MCF 10A (cell line): ENCODE results near the gene IBA57. TPM values are rescaled to one million over a fixed set of nuclear protein-coding genes. Genes with fewer than 3 reads are reported as not detected.

ENCODE experiments used
- BruUV-seq: library from RNA; stranded (reverse); fragments of 400-500 nt; replicated peaks from 2 replicates; lab custom pipeline; 2021; lab: Mats Ljungman, UMichigan
- CTCF ChIA-PET: fragments of 300-600 bp; sonication (Branson Sonifier 250); formaldehyde crosslinking; extraction: SDS; loops from one replicate; lab custom pipeline; 2021; ENCODE audit warnings: antibody characterized with exemption, inconsistent platforms; lab: Yijun Ruan, JAX
- POLR2A ChIA-PET: fragments of 300-600, 350-650 bp; sonication (Branson Sonifier 250); formaldehyde crosslinking; extraction: SDS; loops from one replicate; lab custom pipeline; 2020; ENCODE audit warnings: antibody characterized with exemption, inconsistent platforms; lab: Yijun Ruan, JAX
- DNase-seq: peaks from one replicate; pipeline ENCODE4 v3.0.0-alpha.2; 2018; ENCODE audit not compliant: unreplicated experiment
- H3K27ac Mint-ChIP-seq: one replicate; pipeline ENCODE4 v1.8.0; 2022; ENCODE audit warnings: mild to moderate bottlenecking, low read depth, mixed read lengths; ENCODE audit not compliant: unreplicated experiment
- H3K27me3 Mint-ChIP-seq: one replicate; pipeline ENCODE4 v1.8.0; 2022; ENCODE audit warnings: mixed read lengths; ENCODE audit not compliant: insufficient read depth, unreplicated experiment
- H3K36me3 Mint-ChIP-seq: one replicate; pipeline ENCODE4 v1.8.0; 2022; ENCODE audit warnings: mild to moderate bottlenecking, moderate library complexity, mixed read lengths; ENCODE audit not compliant: insufficient read depth, unreplicated experiment
- H3K4me1 Mint-ChIP-seq: one replicate; pipeline ENCODE4 v1.8.0; 2022; ENCODE audit warnings: mixed read lengths; ENCODE audit not compliant: insufficient read depth, unreplicated experiment
- H3K4me3 Mint-ChIP-seq: one replicate; pipeline ENCODE4 v1.8.0; 2022; ENCODE audit warnings: mild to moderate bottlenecking, moderate library complexity, mixed read lengths; ENCODE audit not compliant: unreplicated experiment
- H3K9me3 Mint-ChIP-seq: one replicate; pipeline ENCODE4 v1.8.0; 2022; ENCODE audit warnings: mixed read lengths; ENCODE audit not compliant: unreplicated experiment
- CTCF ChIP-seq: fragments of 200-600 bp; IDR thresholded peaks from one replicate; pipeline ENCODE4 v1.8.0; 2022; ENCODE audit warnings: antibody characterized with exemption, mild to moderate bottlenecking; ENCODE audit not compliant: unreplicated experiment
- intact Hi-C: fragments of 100-400 bp; cut with micrococcal nuclease; formaldehyde crosslinking; loops from 2 replicates; pipeline ENCODE4 v1.14.1; 2022
- total RNA-seq: library from RNA; stranded (reverse); gene quantifications from 2 replicates; pipeline ENCODE4 v1.2.3, GENCODE V29; 2022

Gene IBA57
- total RNA-seq, 1 experiment from 2014 or later, result 16.5 TPM

- BruUV-seq, result no TSS peak
- Mint-ChIP-seq H3K4me1 (peaks cover 37% of the 10 kb centered on the region), H3K4me3 (no peak overlapping the region), H3K9me3 (no peaks in the 10 kb centered on the region), H3K27me3 (no peaks in the 10 kb centered on the region), H3K27ac (no peak overlapping the region), H3K36me3 (peaks cover 16% of the 10 kb centered on the region)
- no peak for DNase-seq
- TF ChIP-seq CTCF, result no peak
- intact Hi-C loops, result no loop called here
- ChIA-PET POLR2A (interaction anchor here (7.8 to 8.9 kb wide), 2 partner anchors 10 to 13 kb away, joined by 76 to 137 read pairs; partner anchors contain the start of genes GUK1 and IBA57), CTCF (interaction anchor here (0.9 to 5.9 kb wide), 2 partner anchors 11 kb away, joined by 5 to 63 read pairs; partner anchors contain the start of gene IBA57)
Observed at GRCh38 chr1:228154021-228154669, 11.5 kb upstream of the IBA57 start.

GRCh38 chr1:228154670-228155571 lies 10.7 kb upstream of the IBA57 start:
- ChIA-PET CTCF (interaction anchor here (0.6 to 5.9 kb wide), 3 partner anchors 10 to 12 kb away, joined by 3 to 63 read pairs (median 5); partner anchors contain the start of gene IBA57), POLR2A (interaction anchor here (7.8 to 8.9 kb wide), 2 partner anchors 9 to 14 kb away, joined by 76 to 137 read pairs; partner anchors contain the start of genes GUK1 and IBA57)
- peaks cover 29% of the 10 kb centered on the region for H3K4me1 Mint-ChIP-seq
- H3K9me3 Mint-ChIP-seq, result no peaks in the 10 kb centered on the region
- no peak for DNase-seq
- intact Hi-C loops, result no loop called here
- H3K27me3 Mint-ChIP-seq, result no peaks in the 10 kb centered on the region
- H3K27ac Mint-ChIP-seq, result peak overlapping the region; percentile 52
- no peak overlapping the region for H3K4me3 Mint-ChIP-seq
- peaks cover 8% of the 10 kb centered on the region for H3K36me3 Mint-ChIP-seq
- TF ChIP-seq CTCF, result no peak
- BruUV-seq, result no TSS peak

GRCh38 chr1:228155596-228156514 lies 9.7 kb upstream of the IBA57 start:
- H3K27ac Mint-ChIP-seq, result no peak overlapping the region
- DNase-seq, result no peak
- intact Hi-C loops, result no loop called here
- no peaks in the 10 kb centered on the region for H3K36me3 Mint-ChIP-seq
- TF ChIP-seq CTCF, result no peak
- no peaks in the 10 kb centered on the region for H3K27me3 Mint-ChIP-seq
- no TSS peak for BruUV-seq
- H3K9me3 Mint-ChIP-seq, result no peaks in the 10 kb centered on the region
- ChIA-PET POLR2A (interaction anchor here (1.6 to 8.9 kb wide), 3 partner anchors 8 to 16 kb away, joined by 4 to 137 read pairs (median 76); partner anchors contain the start of genes GUK1 and IBA57), CTCF (interaction anchor here (0.5 to 5.9 kb wide), 6 partner anchors 9 to 229 kb away, joined by 3 to 63 read pairs (median 4); partner anchors contain the start of gene IBA57)
- H3K4me1 Mint-ChIP-seq, result peaks cover 22% of the 10 kb centered on the region
- no peak overlapping the region for H3K4me3 Mint-ChIP-seq
